Aorta (tissue), 5 donors: Measurements from ENCODE around the gene EGFL8. TPM values are rescaled to one million over a fixed set of nuclear protein-coding genes. Genes with fewer than 3 reads are reported as not detected.
"Not testable (repeated sequence)": the region's sequence is repeated elsewhere in the genome, so short reads cannot be mapped to it uniquely, and the experiment has no call there.

Experiments
- ATAC-seq: fragments of 200-7000 bp; cut with Tn5 transposase; one replicate; pipeline ENCODE4 v1.9.1; 2022; ENCODE audit warnings: moderate library complexity; ENCODE audit not compliant: low FRiP score
- DNase-seq, 2 donors: peaks; one replicate each; pipeline ENCODE4 v3.0.0-alpha.2; 2020
- H3K27ac ChIP-seq, 2 donors: one replicate each; pipeline ENCODE4 v1.5.1; 2013; ENCODE audit warnings: low read length in 2 of 2, mild to moderate bottlenecking in 2 of 2, moderate library complexity in 2 of 2, control low read depth in 1 of 2, inconsistent platforms in 1 of 2, low read depth in 1 of 2
- H3K27me3 ChIP-seq, 2 donors: one replicate each; pipeline ENCODE4 v1.6.1; 2013; ENCODE audit warnings: control low read depth in 1 of 2, low read length in 1 of 2, mild to moderate bottlenecking in 1 of 2, moderate library complexity in 1 of 2; ENCODE audit not compliant: insufficient read depth in 2 of 2, control insufficient read depth in 1 of 2
- H3K36me3 ChIP-seq, 2 donors: one replicate each; pipeline ENCODE4 v1.6.1; 2013; ENCODE audit warnings: control low read depth in 1 of 2, low read length in 1 of 2, mild to moderate bottlenecking in 1 of 2; ENCODE audit not compliant: insufficient read depth in 2 of 2, control insufficient read depth in 1 of 2
- H3K4me1 ChIP-seq, 2 donors: one replicate each; pipeline ENCODE4 v1.6.1; 2013; ENCODE audit warnings: low read length in 2 of 2, control low read depth in 1 of 2, mild to moderate bottlenecking in 1 of 2, moderate library complexity in 1 of 2; ENCODE audit not compliant: insufficient read depth in 2 of 2, control insufficient read depth in 1 of 2
- H3K4me3 ChIP-seq, 2 donors: one replicate each; pipeline ENCODE4 v1.5.1; 2013; ENCODE audit warnings: low read length in 2 of 2, control low read depth in 1 of 2, mild to moderate bottlenecking in 1 of 2
- H3K9me3 ChIP-seq: one replicate; pipeline ENCODE4 v1.6.1; 2013; ENCODE audit warnings: mild to moderate bottlenecking, low read length; ENCODE audit not compliant: control insufficient read depth
- WGBS, 2 donors: extraction: QIAGEN DNeasy Blood & Tissue Kit; methylation state at CpG; one replicate each; pipeline ENCODE4 v1.1.7; 2013; 5-methylcytosine and 5-hydroxymethylcytosine counted together
- intact Hi-C, 2 donors: fragments of 100-400 bp; cut with DNase I; formaldehyde crosslinking; loops; one replicate each; pipeline versions ENCODE4 v1.14.2 to v1.15.0; 2022
- polyA plus RNA-seq, 2 donors: library from polyadenylated mRNA; stranded (reverse); fragments of 200-250 nt; gene quantifications; one replicate each; pipeline ENCODE4 v1.2.3, GENCODE V29; 2013
- total RNA-seq, 2 donors: library from RNA; stranded (reverse); fragmentation: NEBNext Ultra II Directional; extraction: Animal tissue kit (Norgen Biotek cat#: 25700); gene quantifications; one replicate each; pipeline ENCODE4 v1.2.1, GENCODE V29; 2021
- donor health status: healthy with polysubstance abuse.
- donor health status: Bipolar disorder and iron deficiency.
- donor health status: DM: no; HTN: no; CAD: no.
- donor health status: DM: no; HTN: no; CAD: no.
- donor health status: DM: yes; HTN: yes; CAD: no.

Gene EGFL8
- total and polyA plus RNA-seq, 4 donors: 3.9 to 138 (median 29.7) TPM

GRCh38 chr6:32182555-32182981, 18.2 kb downstream of the EGFL8 start:
- no peak overlapping the region for H3K4me3 ChIP-seq
- H3K27me3 ChIP-seq: no peaks in the 10 kb centered on the region
- no peaks in the 10 kb centered on the region for H3K9me3 ChIP-seq
- H3K36me3 ChIP-seq: no peaks in the 10 kb centered on the region
- peak in 1 of 2 donors; percentile 68 for DNase-seq
- intact Hi-C loops: no loop called here
- no peaks in the 10 kb centered on the region for H3K4me1 ChIP-seq
- no peak overlapping the region for H3K27ac ChIP-seq
- WGBS, 2 donors: 77 to 78% methylated on average over 10 of the region's 10 CpGs
- no peak for ATAC-seq

DNA sequence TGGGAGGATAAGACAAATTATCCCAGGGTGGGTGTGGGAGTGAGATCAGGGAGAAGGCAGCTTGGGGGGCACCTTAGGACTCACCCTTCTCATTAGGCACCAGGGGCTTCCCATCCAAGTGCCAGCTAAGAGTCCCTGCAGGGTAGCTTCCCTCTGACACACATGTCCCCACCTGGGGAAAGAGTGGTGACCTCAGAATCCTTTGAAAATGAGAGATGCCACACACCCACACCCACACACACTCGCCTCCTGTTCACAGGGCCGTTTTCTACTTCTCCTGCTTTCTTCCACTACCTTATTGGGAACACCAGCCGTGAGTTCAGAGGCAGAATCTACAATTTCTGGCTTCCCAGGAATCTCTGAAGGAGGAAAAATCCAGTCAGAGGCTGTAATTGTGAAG, 18.6 kb downstream of the EGFL8 start:
- H3K4me3 ChIP-seq: no peak overlapping the region
- WGBS, 2 donors: 79 to 83% methylated on average over 3 of the region's 3 CpGs
- no peaks in the 10 kb centered on the region for H3K4me1 ChIP-seq
- H3K27me3 ChIP-seq: no peaks in the 10 kb centered on the region
- no peak overlapping the region for H3K27ac ChIP-seq
- H3K36me3 ChIP-seq: no peaks in the 10 kb centered on the region
- intact Hi-C loops: no loop called here
- DNase-seq (peak in 1 of 2 donors; percentile 15), ATAC-seq (no peak)
- H3K9me3 ChIP-seq: no peaks in the 10 kb centered on the region

- no peak for ATAC-seq
- 73 to 79% methylated on average over 15 of the region's 15 CpGs for WGBS, 2 donors
- no peaks in the 10 kb centered on the region for H3K4me1 ChIP-seq
- intact Hi-C loops: no loop called here
- peak in 1 of 2 donors; percentile 32 for DNase-seq
- H3K27me3 ChIP-seq: no peaks in the 10 kb centered on the region
- no peak overlapping the region for H3K4me3 ChIP-seq
- no peaks in the 10 kb centered on the region for H3K36me3 ChIP-seq
- no peaks in the 10 kb centered on the region for H3K9me3 ChIP-seq
- no peak overlapping the region for H3K27ac ChIP-seq
Measured at GRCh38 chr6:32183483-32184083, 19.2 kb downstream of the EGFL8 start.

GRCh38 chr6:32184084-32184640, 19.8 kb downstream of the EGFL8 start, which contains the start of gene AGER:
TSS of gene AGER (minus strand) at chr6:32184253. CDS start at chr6:32184222, 31 bp downstream.
- WGBS, 2 donors: 61 to 68% methylated on average over 6 of the region's 6 CpGs
- ATAC-seq (no peak), DNase-seq (peak in 1 of 2 donors; percentile 71)
- Histone ChIP-seq H3K9me3 (no peaks in the 10 kb centered on the region), H3K4me3 (no peak within 1 kb of the TSS), H3K36me3 (no peaks in the 10 kb centered on the region), H3K27ac (no peak within 1 kb of the TSS), H3K4me1 (no peaks in the 10 kb centered on the region), H3K27me3 (no peaks in the 10 kb centered on the region)
- intact Hi-C loops: no loop called here

- DNase-seq (peak; percentile 85 to 93), ATAC-seq (peak; percentile 73)
- H3K4me3 ChIP-seq, H3K4me1 ChIP-seq, H3K9me3 ChIP-seq, intact Hi-C loops, H3K27ac ChIP-seq, H3K27me3 ChIP-seq, H3K36me3 ChIP-seq: not testable (repeated sequence)
- 8% methylated on average over 11 of the region's 11 CpGs for WGBS, 2 donors
Measured at GRCh38 chr6:32185681-32186131, 21.3 kb downstream of the EGFL8 start.

DNA sequence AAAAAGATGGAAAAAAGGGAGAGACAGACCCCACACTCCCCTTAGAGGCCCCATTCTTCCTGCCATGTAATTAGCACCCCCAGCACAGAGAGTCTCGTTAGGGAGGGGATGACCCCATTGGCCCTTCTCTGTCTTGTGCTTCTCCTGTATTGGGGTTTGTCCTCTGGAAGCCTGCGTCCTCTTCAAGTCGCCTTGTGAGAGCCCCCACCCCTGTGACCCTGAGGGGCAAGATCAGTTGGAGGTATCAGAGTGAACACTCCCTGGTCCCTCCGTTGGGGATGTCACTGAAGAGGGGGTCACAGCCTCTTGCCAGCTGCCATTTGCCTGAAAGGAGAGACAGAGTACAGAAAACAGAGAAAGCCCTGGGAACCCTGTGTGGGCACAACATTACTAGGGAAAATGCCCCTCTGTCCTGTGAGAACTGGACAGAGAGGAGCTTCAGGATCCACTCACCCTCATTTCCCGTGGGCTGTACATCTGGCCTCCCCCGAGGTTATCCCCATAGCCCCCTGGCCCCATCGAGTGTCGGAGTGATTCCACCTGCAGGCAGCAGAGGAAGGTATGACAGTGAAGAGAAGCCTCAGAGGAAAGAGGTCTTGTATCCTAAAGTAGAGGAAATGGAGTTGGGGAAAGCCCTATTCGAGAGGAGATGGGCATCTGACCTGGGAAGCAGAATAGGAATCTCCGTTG, 21.9 kb downstream of the EGFL8 start:
- ATAC-seq, H3K4me3 ChIP-seq, H3K9me3 ChIP-seq, H3K36me3 ChIP-seq, H3K4me1 ChIP-seq, H3K27me3 ChIP-seq, H3K27ac ChIP-seq, intact Hi-C loops: not testable (repeated sequence)
- peak in 1 of 2 donors; percentile 69 for DNase-seq
- WGBS, 2 donors: 65 to 67% methylated on average over 10 of the region's 10 CpGs

GRCh38 chr6:32187009-32187709, 22.8 kb downstream of the EGFL8 start:
- H3K4me3 ChIP-seq: no peak overlapping the region
- 76 to 79% methylated on average over 12 of the region's 12 CpGs for WGBS, 2 donors
- no peaks in the 10 kb centered on the region for H3K27me3 ChIP-seq
- H3K9me3 ChIP-seq: no peaks in the 10 kb centered on the region
- H3K27ac ChIP-seq: no peak overlapping the region
- peak in 1 of 2 donors; percentile 37 for DNase-seq
- no peaks in the 10 kb centered on the region for H3K4me1 ChIP-seq
- H3K36me3 ChIP-seq: no peaks in the 10 kb centered on the region
- intact Hi-C loops: no loop called here
- no peak for ATAC-seq

DNA sequence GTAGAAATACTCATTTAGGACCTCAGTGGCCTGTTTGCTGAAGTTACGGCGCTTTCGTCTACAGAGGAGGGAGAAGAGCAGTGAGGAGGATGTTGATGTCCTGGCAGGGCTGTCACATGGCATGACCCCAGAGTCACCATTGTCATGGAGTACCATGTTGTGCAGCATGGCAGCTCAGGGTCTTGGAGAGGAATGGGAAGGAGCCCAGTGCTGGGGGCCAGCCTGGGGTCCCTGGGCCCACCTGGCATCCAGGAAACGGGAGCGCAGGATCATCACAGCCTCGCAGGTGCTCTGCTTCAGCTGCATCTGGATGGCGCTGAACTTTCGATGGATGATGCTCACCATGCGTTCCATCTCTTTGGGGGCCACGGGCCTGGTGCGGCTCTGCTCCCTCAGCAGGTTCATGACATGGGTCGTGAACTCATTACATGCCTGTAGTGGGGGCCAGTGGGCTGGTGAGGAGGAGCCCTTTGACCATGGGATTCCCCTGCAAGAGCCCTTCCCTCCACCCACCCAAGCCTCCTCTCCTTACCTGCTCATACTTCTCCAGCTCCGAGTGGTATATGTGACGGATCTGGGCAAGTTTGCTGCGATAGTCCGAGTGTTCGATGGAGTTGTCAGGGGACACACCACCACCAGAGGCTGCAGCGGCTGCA, 23.5 kb downstream of the EGFL8 start:
- intact Hi-C loops, H3K36me3 ChIP-seq, H3K9me3 ChIP-seq, H3K27ac ChIP-seq, ATAC-seq, H3K4me3 ChIP-seq, H3K27me3 ChIP-seq, H3K4me1 ChIP-seq: not testable (repeated sequence)
- 61 to 68% methylated on average over 18 of the region's 18 CpGs for WGBS, 2 donors
- DNase-seq: peak in 1 of 2 donors; percentile 61
